Activated T-helper 1 cell treated with Interleukin-2 at 50 U/mL for 16 hours (primary cell): Measurements from ENCODE around the gene MSH4.
"Not testable (repeated sequence)": the region's sequence is repeated elsewhere in the genome, so short reads cannot be mapped to it uniquely, and the experiment has no call there.

Experiments used
- DNase-seq: peaks from one replicate; pipeline ENCODE4 v3.0.0-alpha.2; 2020; ENCODE audit warnings: low read depth

The MSH4 gene

GRCh38 chr1:75943037-75943436 lies 146.4 kb downstream of the MSH4 start:
- DNase-seq, result not testable (repeated sequence)

DNA sequence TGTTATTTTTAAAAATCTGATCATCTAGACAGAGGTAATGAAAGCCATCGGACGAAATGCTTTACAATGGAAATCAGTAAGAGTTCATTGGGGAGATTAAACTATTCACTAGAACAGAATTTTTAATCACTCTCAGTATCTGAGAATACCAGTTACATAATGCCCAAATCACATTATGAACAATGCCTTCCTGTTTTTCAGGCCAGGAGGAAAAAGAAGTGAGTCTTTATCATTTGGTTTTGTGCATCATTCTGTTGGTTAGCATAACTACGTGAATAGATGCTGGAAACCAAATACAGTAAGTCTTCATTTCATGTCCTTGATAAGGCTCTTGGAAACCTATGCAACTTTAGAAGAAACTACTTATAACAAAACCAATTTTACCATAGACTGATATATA lies 153.5 kb downstream of the MSH4 start:
- no peak for DNase-seq

DNA sequence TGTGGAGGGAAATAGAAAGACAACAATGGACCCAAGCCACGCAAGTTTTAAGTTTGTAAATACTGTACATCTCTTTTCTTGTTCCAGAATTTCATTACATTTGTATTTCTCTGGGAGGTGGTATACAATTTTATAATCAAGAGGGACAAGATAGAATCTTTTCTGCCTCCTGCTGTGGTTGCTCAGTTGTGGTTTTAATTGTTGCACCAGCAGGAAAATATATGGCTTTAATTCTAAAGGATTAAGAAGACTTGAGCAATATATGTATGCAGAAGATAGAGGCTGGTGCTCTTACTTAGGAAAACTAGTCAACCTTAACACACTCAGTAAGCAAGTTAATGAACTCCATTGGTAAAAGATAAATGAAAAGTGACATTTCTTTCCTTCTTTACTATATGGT lies 155.3 kb downstream of the MSH4 start:
- no peak for DNase-seq

DNA sequence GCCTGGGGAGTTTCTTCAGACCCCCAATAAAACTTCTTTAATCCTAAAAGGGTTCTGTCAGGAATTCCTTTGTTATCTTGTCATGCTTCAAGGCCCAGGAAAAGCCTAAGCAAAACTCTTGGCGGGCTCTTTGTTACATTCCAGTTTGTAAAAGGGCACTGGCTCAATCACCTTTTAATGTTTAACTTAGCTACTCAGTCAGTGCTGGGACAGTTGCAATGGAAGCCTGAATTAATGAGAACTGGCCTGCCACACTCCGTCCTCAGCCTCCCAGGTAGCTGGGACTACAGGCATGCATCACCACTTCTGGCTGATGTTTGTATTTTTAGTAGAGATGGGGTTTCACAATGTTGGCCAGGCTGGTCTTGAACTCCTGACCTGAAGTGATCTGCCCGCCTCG lies 156.8 kb downstream of the MSH4 start:
- no peak for DNase-seq

GRCh38 chr1:75954586-75954985 lies 157.9 kb downstream of the MSH4 start:
- no peak for DNase-seq
